ENCODE measurements around the gene ANKRD42.
A peak's percentile ranks its signal among the peaks of the same experiment; 100 is the strongest.

Gene ANKRD42

DNA sequence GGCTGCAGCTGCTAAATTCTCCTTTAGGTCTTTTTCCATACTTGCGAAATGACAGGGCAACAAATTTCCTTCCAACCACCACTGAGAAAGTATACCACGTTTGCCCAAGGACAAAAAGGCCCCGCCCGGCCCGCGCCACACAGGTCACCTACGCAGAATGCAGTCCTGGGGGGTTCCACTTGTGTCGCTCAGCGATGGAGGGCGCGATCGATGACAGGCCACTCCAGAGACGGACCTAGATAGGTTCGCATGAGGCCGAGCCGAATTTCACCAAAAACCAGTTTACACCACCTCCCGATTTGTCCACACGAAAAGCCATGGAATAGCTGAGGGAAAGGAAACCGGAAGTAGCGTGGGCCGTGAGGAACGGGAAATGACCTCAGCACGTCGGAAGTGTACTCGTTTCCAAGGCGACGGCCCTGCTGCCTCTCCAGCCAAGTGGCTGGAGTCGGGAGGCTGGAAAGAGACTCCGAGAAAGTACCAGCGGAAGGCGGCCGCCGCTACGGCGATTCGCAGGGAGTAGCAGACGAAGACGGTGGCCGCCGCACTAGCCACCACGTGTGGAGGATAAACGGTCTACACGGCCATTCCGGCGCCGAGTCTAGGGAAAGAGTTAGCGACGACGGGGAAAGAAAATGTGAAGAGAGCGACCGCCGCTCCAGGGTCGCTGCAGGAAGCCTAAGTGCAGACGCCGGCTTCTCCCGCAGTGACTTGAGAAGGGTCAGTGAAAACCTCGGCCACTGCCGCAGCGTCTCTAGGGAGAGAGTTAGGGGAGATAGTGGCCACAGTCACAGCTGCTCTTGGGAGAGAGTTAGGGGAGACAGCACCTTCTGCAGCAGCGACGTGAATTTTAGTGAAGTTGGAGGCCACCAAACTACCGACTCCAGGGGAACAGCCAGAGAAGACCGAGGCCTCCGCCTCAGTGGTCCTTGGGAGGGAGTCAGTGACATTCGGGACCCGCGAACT is at the start of gene ANKRD42:
TSS of gene ANKRD42 (plus strand) at position 398 of the 966 bp plus-strand sequence. CDS start 959 bp downstream, outside the sequence.
- Histone ChIP-seq H3K4me3 (ENCODE audit: low read depth in 1 of 2, low read length in 2 of 2) (peak within 1 kb of the TSS; percentile 87 to 88), H3K9ac (ENCODE audit: low read depth in 1 of 2, low read length in 2 of 2) (peak within 1 kb of the TSS; percentile 88 to 95), H3K9me3 (ENCODE audit: control insufficient read depth in 1 of 2, low read length in 2 of 2) (no peaks in the 10 kb centered on the region), H3K27ac (ENCODE audit: low read depth, low read length) (peak within 1 kb of the TSS; percentile 84), H3K36me3 (ENCODE audit: control insufficient read depth in 1 of 2, insufficient read depth in 2 of 2, low read length in 2 of 2) (peaks cover 6 to 26% of the 10 kb centered on the region in 2 donors), H3K4me1 (ENCODE audit: control insufficient read depth in 1 of 2, insufficient read depth in 2 of 2, low read length in 2 of 2) (peaks cover 21 to 27% of the 10 kb centered on the region in 2 donors), H3K27me3 (ENCODE audit: control insufficient read depth in 1 of 2, insufficient read depth in 2 of 2, low read length in 2 of 2) (no peaks in the 10 kb centered on the region)

DNA sequence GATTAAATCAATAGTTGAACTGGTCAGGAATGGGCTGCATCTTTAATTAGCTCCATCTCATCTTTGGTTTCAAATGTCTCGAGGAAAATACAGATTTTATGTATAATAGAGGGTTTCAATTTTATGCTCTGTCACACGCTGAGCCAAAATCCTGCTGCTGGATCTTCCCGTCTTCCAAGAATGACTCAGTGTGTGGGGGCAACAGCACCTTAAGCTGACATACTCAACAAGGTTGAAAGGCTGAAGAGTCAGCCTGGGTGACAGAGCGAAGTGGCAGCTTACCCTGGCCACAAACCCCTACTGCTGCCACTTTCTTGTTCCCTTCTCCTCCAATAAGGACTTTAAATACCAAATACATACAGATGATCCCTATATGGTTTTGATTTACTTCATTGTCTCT is 45.6 kb upstream of the ANKRD42 start:
- Histone ChIP-seq H3K36me3 (ENCODE audit: control insufficient read depth in 1 of 2, insufficient read depth in 2 of 2, low read length in 2 of 2) (no peaks in the 10 kb centered on the region), H3K27me3 (ENCODE audit: control insufficient read depth in 1 of 2, insufficient read depth in 2 of 2, low read length in 2 of 2) (no peaks in the 10 kb centered on the region), H3K9ac (ENCODE audit: low read depth in 1 of 2, low read length in 2 of 2) (no peak overlapping the region), H3K4me1 (ENCODE audit: control insufficient read depth in 1 of 2, insufficient read depth in 2 of 2, low read length in 2 of 2) (no peaks in the 10 kb centered on the region), H3K9me3 (ENCODE audit: control insufficient read depth in 1 of 2, low read length in 2 of 2) (no peaks in the 10 kb centered on the region), H3K4me3 (ENCODE audit: low read depth in 1 of 2, low read length in 2 of 2) (no peak overlapping the region), H3K27ac (ENCODE audit: low read depth, low read length) (no peak overlapping the region)

DNA sequence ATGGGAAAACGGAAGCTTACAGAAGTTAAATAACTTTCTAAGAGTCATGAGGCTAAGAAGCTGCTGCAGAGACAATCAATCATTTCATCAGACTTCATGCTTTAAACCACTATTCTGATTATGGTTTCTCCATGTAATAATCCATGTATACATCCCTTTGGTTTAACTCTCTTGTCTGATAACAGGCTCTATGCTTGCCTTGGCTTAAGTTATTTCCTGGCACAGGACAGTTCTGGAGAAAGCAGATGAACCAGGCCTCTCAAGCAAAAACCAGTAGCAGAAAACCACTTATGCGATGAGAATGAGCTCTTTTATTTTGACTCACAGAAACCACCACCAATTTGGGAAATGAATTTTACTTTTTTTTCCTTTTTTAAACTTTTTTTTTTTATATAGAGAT is 43.1 kb upstream of the ANKRD42 start:
- Histone ChIP-seq H3K4me1 (ENCODE audit: control insufficient read depth in 1 of 2, insufficient read depth in 2 of 2, low read length in 2 of 2) (peaks cover 0 to 1% of the 10 kb centered on the region in 2 donors), H3K9me3 (ENCODE audit: control insufficient read depth in 1 of 2, low read length in 2 of 2) (no peaks in the 10 kb centered on the region), H3K27ac (ENCODE audit: low read depth, low read length) (no peak overlapping the region), H3K36me3 (ENCODE audit: control insufficient read depth in 1 of 2, insufficient read depth in 2 of 2, low read length in 2 of 2) (no peaks in the 10 kb centered on the region), H3K27me3 (ENCODE audit: control insufficient read depth in 1 of 2, insufficient read depth in 2 of 2, low read length in 2 of 2) (no peaks in the 10 kb centered on the region), H3K9ac (ENCODE audit: low read depth in 1 of 2, low read length in 2 of 2) (no peak overlapping the region), H3K4me3 (ENCODE audit: low read depth in 1 of 2, low read length in 2 of 2) (no peak overlapping the region)

DNA sequence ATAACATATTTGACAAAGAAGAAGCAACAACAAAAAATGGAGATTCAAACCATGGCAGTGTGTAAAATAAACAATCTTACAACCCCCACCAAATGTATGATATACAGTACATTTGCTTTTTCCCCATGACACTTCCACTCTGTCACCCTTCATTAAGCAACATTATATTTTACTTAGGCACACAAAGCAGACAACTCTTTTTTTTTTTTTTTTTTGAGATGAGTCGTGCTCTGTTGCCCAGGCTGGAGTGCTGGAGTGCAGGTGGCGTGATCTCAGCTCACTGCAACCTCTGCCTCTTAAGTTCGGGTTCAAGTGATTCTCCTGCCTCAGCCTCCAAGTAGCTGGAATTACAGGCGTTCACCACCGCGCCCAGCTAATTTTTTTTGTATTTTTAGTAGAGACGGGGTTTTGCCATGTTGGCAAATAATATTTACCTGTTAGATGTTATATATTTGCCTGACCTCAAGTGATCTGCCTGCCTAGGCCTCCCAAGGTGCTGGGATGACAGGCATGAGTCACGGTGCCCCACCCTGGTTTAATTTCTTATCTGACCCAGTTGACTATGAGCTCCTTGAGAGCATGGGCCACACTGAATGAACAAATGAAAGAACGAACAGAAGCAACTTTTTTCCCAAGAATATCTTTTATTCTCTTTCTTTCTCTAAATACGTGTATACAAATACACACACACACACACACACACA is 42.1 kb upstream of the ANKRD42 start:
- Histone ChIP-seq H3K27ac (ENCODE audit: low read depth, low read length) (no peak overlapping the region), H3K9me3 (ENCODE audit: control insufficient read depth in 1 of 2, low read length in 2 of 2) (no peaks in the 10 kb centered on the region), H3K4me3 (ENCODE audit: low read depth in 1 of 2, low read length in 2 of 2) (no peak overlapping the region)

DNA sequence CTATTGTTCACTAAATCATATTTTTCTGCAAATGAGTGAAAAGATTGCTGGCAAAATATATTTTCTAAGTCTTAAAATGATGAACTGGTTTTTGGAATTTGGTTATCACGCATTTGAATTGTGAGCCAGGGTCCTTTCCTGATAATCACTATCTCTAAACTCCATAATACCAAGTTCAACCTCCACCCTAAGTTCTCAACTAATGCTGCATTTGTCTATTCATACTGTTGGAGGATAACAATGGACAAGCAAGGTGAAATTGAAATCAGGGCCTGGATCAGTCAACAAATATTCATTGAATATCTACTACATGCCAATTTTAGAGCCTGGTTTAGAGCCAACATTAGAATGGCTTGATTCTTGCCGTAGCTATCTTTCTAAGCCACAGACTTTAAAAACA is 41.2 kb upstream of the ANKRD42 start:
- Histone ChIP-seq H3K9me3 (ENCODE audit: control insufficient read depth in 1 of 2, low read length in 2 of 2) (no peaks in the 10 kb centered on the region), H3K4me1 (ENCODE audit: control insufficient read depth in 1 of 2, insufficient read depth in 2 of 2, low read length in 2 of 2) (peaks cover 0 to 3% of the 10 kb centered on the region in 2 donors), H3K36me3 (ENCODE audit: control insufficient read depth in 1 of 2, insufficient read depth in 2 of 2, low read length in 2 of 2) (no peaks in the 10 kb centered on the region), H3K9ac (ENCODE audit: low read depth in 1 of 2, low read length in 2 of 2) (no peak overlapping the region), H3K27me3 (ENCODE audit: control insufficient read depth in 1 of 2, insufficient read depth in 2 of 2, low read length in 2 of 2) (no peaks in the 10 kb centered on the region), H3K4me3 (ENCODE audit: low read depth in 1 of 2, low read length in 2 of 2) (no peak overlapping the region), H3K27ac (ENCODE audit: low read depth, low read length) (no peak overlapping the region)

More for the DNA sequence above, 42.1 kb upstream of the ANKRD42 start:
- Histone ChIP-seq H3K4me1 (ENCODE audit: control insufficient read depth in 1 of 2, insufficient read depth in 2 of 2, low read length in 2 of 2) (peaks cover 0 to 3% of the 10 kb centered on the region in 2 donors), H3K9ac (ENCODE audit: low read depth in 1 of 2, low read length in 2 of 2) (no peak overlapping the region), H3K36me3 (ENCODE audit: control insufficient read depth in 1 of 2, insufficient read depth in 2 of 2, low read length in 2 of 2) (no peaks in the 10 kb centered on the region), H3K27me3 (ENCODE audit: control insufficient read depth in 1 of 2, insufficient read depth in 2 of 2, low read length in 2 of 2) (no peaks in the 10 kb centered on the region)

DNA sequence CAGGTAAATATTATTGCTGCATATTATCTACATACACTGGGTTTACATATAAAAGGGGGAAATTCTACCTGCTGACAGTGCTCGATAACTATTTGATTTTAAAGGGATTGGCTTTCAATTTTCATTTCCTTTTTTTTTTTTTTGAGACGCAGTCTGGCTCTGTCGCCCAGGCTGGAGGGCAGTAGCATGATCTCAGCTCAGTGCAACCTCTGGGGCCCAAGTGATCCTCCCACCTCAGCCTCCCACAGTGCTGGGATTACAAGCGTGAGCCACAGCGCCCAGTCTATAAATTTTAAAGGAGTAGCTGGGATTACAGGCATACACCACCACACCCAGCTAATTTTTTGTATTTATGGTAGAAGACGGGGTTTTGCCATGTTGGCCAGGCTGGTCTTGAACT is 39.7 kb upstream of the ANKRD42 start:
- no peaks in the 10 kb centered on the region for H3K27me3 ChIP-seq (ENCODE audit: control insufficient read depth in 1 of 2, insufficient read depth in 2 of 2, low read length in 2 of 2)
- no peaks in the 10 kb centered on the region for H3K9me3 ChIP-seq (ENCODE audit: control insufficient read depth in 1 of 2, low read length in 2 of 2)
- no peak overlapping the region for H3K9ac ChIP-seq (ENCODE audit: low read depth in 1 of 2, low read length in 2 of 2)
- H3K4me1 ChIP-seq (ENCODE audit: control insufficient read depth in 1 of 2, insufficient read depth in 2 of 2, low read length in 2 of 2), result peaks cover 0 to 3% of the 10 kb centered on the region in 2 donors
- H3K27ac ChIP-seq (ENCODE audit: low read depth, low read length), result no peak overlapping the region
- no peak overlapping the region for H3K4me3 ChIP-seq (ENCODE audit: low read depth in 1 of 2, low read length in 2 of 2)
- H3K36me3 ChIP-seq (ENCODE audit: control insufficient read depth in 1 of 2, insufficient read depth in 2 of 2, low read length in 2 of 2), result peaks cover 0 to 4% of the 10 kb centered on the region in 2 donors

DNA sequence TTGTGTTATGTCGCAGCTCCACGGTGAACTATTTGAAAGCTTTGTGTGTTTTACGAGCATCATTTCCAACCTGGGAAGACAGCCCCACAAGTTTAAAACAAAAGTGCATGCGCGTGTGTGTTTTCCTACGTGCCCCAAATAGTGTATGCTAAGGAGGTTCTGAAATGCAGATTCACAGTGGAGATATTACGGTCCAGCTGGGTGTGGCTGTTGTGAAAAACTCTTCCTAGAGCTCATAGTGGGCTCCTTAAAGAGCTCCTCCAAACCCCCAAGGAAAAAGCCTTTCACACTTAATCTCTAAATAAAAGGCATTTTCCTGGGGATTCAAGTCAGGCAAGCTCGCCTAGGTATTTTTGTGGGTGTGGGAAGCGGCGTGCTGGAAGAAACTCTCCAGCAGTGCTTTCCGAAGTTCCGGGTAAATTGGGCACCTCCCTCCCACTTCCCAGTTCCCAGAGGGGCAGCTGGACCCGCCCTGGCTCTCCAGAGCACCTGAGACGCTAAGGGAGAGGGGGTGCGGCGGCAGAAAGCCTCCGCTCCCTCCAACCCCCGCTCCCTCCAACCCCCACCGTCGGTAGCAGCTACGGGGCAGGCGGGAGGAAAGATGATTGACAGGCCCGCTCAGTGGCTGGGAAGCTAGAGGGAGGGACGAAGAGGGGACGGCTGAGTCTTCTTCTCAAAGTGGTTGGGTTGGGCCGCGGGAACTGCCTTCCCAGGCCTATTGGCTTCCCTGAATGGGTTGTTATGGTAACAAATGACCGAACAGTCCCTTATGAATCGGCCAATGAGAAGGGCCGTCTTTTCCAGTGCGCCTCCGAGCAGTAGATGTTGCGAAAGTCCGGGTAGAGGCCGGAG is 37.1 kb upstream of the ANKRD42 start:
- Histone ChIP-seq H3K4me1 (ENCODE audit: control insufficient read depth in 1 of 2, insufficient read depth in 2 of 2, low read length in 2 of 2) (peaks cover 18 to 20% of the 10 kb centered on the region in 2 donors), H3K9me3 (ENCODE audit: control insufficient read depth in 1 of 2, low read length in 2 of 2) (no peaks in the 10 kb centered on the region), H3K4me3 (ENCODE audit: low read depth in 1 of 2, low read length in 2 of 2) (peak overlapping the region; percentile 76 to 90), H3K36me3 (ENCODE audit: control insufficient read depth in 1 of 2, insufficient read depth in 2 of 2, low read length in 2 of 2) (peaks cover 3 to 4% of the 10 kb centered on the region in 2 donors), H3K27ac (ENCODE audit: low read depth, low read length) (peak overlapping the region; percentile 85), H3K9ac (ENCODE audit: low read depth in 1 of 2, low read length in 2 of 2) (peak overlapping the region; percentile 83 to 88), H3K27me3 (ENCODE audit: control insufficient read depth in 1 of 2, insufficient read depth in 2 of 2, low read length in 2 of 2) (no peaks in the 10 kb centered on the region)

DNA sequence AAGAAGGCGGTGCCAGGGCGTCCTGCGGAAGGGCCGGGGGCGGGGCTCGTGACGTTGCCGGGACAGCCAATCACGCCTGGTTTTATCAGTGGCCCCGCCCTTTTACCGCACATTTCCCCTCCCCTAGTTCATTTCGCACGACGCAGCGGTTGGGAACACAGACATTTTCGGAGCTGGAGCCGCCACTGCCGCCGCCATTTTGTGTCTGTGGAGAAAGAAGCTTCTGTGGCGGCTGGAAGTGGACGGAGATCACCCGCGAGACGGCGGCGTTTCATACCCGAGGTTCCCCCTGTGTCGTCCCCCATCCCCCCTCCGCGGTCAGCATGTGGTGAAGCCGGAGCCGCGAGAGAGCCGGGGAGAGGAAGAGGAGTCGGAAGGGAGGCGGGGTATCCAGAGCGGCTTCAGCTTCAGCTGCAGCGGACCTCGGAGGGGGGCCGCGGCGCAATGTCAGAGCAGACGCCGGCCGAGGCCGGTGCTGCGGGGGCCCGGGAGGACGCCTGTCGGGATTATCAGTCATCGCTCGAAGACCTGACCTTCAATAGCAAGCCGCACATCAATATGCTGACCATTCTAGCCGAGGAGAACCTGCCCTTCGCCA is 36.4 kb upstream of the ANKRD42 start, which contains the start of gene PCF11:
TSS of gene PCF11 (plus strand) at position 136 of the 598 bp plus-strand sequence. CDS start at position 445, 309 bp downstream.
- Histone ChIP-seq H3K27ac (ENCODE audit: low read depth, low read length) (peak within 1 kb of the TSS; percentile 99), H3K4me1 (ENCODE audit: control insufficient read depth in 1 of 2, insufficient read depth in 2 of 2, low read length in 2 of 2) (peaks cover 23 to 27% of the 10 kb centered on the region in 2 donors), H3K27me3 (ENCODE audit: control insufficient read depth in 1 of 2, insufficient read depth in 2 of 2, low read length in 2 of 2) (no peaks in the 10 kb centered on the region), H3K9ac (ENCODE audit: low read depth in 1 of 2, low read length in 2 of 2) (peak within 1 kb of the TSS; percentile 99 to 100), H3K36me3 (ENCODE audit: control insufficient read depth in 1 of 2, insufficient read depth in 2 of 2, low read length in 2 of 2) (peaks cover 3 to 4% of the 10 kb centered on the region in 2 donors), H3K9me3 (ENCODE audit: control insufficient read depth in 1 of 2, low read length in 2 of 2) (no peaks in the 10 kb centered on the region), H3K4me3 (ENCODE audit: low read depth in 1 of 2, low read length in 2 of 2) (peak within 1 kb of the TSS; percentile 97 to 99)

DNA sequence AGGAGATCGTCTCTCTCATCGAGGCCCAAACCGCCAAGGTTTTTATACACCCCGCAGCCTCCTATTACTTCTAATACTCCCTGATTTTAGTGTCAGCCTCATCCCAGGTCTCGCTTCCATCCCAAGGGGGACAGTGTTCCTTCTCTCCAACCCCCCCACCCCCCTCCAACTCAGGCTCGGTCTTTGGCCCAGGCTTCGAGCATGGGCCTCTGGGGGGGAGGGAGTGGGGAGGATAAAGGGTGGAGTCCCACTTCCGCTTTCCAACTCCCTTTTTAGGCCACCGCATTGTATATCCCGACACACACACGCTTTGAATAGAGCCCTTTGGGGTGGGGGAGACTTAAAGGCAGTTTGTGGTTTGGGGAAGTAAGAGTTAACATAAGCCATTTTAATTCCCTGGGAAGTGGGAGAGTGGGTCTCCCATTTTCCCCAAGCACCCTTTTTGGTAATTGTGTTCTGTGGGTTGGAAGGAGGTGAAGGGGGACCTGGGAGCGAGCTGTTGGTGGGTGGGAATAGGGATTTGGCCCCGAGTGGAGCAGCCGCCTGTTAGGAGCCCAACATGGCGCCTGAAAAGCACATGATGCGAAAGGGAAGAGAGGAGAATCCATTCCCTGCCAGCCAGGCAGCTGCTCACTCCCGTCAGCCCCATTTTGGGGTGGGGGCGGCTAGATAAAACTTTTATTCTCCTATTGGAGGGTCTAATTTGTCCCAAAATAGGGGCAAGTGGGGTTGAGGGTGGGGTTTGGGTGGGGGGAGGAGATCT is 35.7 kb upstream of the ANKRD42 start:
- H3K9me3 ChIP-seq (ENCODE audit: control insufficient read depth in 1 of 2, low read length in 2 of 2), result no peaks in the 10 kb centered on the region
- H3K27ac ChIP-seq (ENCODE audit: low read depth, low read length), result peak overlapping the region; percentile 99
- peak overlapping the region; percentile 99 to 100 for H3K9ac ChIP-seq (ENCODE audit: low read depth in 1 of 2, low read length in 2 of 2)
- H3K36me3 ChIP-seq (ENCODE audit: control insufficient read depth in 1 of 2, insufficient read depth in 2 of 2, low read length in 2 of 2), result peaks cover 3 to 4% of the 10 kb centered on the region in 2 donors
- peak overlapping the region; percentile 97 to 99 for H3K4me3 ChIP-seq (ENCODE audit: low read depth in 1 of 2, low read length in 2 of 2)
- H3K27me3 ChIP-seq (ENCODE audit: control insufficient read depth in 1 of 2, insufficient read depth in 2 of 2, low read length in 2 of 2), result no peaks in the 10 kb centered on the region
- peaks cover 29 to 33% of the 10 kb centered on the region in 2 donors for H3K4me1 ChIP-seq (ENCODE audit: control insufficient read depth in 1 of 2, insufficient read depth in 2 of 2, low read length in 2 of 2)
